Fibroblast of villous mesenchyme (primary cell): ENCODE data around the gene CDKL4. TPM values are rescaled to one million over a fixed set of nuclear protein-coding genes. Genes with fewer than 3 reads are reported as not detected.
"Not testable (repeated sequence)": the region's sequence is repeated elsewhere in the genome, so short reads cannot be mapped to it uniquely, and the experiment has no call there.

Experiments
- DNase-seq: peaks from one replicate; pipeline ENCODE4 v3.0.0-alpha.2; 2010; ENCODE audit warnings: low read depth
- H3K4me3 ChIP-seq: 2 replicates; pipeline ENCODE4 v1.5.1; 2011; ENCODE audit warnings: low read depth, mild to moderate bottlenecking, low read length
- CTCF ChIP-seq: IDR thresholded peaks from 2 replicates; pipeline ENCODE4 v1.5.1; 2012; ENCODE audit warnings: low read depth, mild to moderate bottlenecking, low read length; ENCODE audit not compliant: insufficient read depth
- total RNA-seq: library from RNA; depleted of rRNA; stranded (reverse); fragments of >200 nt; gene quantifications from 2 replicates; pipeline ENCODE4 v1.2.3, GENCODE V29; 2012

The CDKL4 gene
- total RNA-seq, 1 donor: 4.3 TPM

DNA sequence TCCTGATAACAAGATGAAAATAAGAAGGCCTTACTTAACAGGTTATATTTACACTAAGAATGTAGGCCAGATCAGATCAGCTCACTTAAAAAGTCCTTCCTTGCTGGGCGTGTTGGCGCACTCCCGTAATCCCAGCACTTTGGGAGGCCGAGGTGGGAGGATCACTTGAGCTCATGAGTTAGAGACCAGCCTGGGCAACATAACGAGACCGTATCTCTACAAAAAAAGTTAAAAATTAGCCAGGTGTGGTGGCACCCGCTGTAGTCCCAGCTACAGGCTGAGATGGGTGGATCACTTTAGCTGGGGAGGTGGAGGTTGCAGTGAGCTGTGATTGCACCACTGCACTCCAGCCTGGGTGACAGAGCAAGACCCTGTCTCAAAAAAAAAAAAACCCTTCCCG, 69.7 kb downstream of the CDKL4 start:
- no peak overlapping the region for H3K4me3 ChIP-seq
- no peak for DNase-seq
- no peak for TF ChIP-seq CTCF

GRCh38 chr2:39172047-39172706, 71.6 kb downstream of the CDKL4 start:
- H3K4me3 ChIP-seq, DNase-seq: not testable (repeated sequence)

- no peak for DNase-seq
- no peak for TF ChIP-seq CTCF
- H3K4me3 ChIP-seq: no peak overlapping the region
Observed at GRCh38 chr2:39171621-39172020, 72.1 kb downstream of the CDKL4 start.

DNA sequence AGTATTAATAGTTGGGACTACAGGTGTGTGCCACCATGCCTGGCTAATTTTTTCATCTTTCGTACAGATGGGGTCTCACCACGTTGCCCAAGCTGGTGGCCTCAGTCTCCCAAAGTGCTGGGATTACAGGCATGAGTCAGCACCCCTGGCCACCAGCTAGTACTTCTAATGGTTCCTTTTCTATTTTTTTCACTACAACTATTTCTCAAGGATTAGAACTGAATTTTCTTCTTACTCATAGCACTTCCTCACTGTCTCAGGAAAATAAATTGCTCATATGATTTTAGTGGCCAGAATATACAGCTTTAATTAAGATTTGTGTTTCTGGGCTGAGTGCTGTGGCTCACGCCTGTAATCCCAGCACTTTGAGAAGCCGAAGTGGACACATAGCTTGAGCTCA, 79.7 kb downstream of the CDKL4 start:
- DNase-seq: no peak
- no peak overlapping the region for H3K4me3 ChIP-seq
- TF ChIP-seq CTCF: no peak

DNA sequence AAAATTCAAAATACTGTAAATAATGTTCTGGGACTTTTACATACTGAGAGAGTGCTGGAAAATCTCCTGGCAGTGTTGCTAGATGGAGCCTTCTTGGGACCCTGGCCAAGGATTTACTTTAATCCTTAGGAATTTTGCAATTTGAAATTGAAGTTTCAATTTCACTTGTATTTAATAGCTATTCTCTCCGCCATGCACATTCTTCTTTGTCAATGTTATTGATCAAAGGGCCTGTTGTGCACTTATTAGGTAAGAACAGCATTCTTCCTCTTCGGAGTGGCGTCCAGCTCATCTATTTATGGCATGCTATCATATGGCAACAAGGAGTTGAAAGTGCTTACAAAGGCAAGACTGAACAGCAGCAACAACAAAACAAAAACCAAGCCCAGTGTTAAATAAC, 82.8 kb downstream of the CDKL4 start:
- TF ChIP-seq CTCF: no peak
- peak; percentile 66 for DNase-seq
- no peak overlapping the region for H3K4me3 ChIP-seq

DNA sequence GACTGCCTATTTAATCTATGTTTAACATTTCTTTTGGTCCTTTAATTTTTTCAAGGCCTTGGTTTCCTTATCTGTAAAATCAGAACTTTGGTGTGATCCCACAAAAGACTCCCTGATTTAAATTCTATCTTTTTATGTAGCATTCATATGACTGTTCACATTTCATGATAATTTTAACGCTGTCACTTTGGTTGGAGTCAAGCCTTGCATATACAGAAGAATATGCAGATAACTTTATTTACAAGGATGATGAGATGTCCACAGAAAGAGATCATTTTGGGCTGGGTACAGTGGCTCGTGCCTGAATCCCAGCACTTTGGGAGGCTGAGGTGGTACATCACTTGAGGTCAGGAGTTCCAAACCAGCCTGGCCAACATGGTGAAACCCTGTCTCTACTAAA, 84.5 kb downstream of the CDKL4 start:
- no peak overlapping the region for H3K4me3 ChIP-seq
- no peak for DNase-seq
- no peak for TF ChIP-seq CTCF

GRCh38 chr2:39158351-39158750, 85.4 kb downstream of the CDKL4 start:
- DNase-seq: peak; percentile 76
- no peak overlapping the region for H3K4me3 ChIP-seq
- no peak for TF ChIP-seq CTCF
